Measurements from ENCODE around the gene RPUSD1. TPM values are rescaled to one million over a fixed set of nuclear protein-coding genes. Genes with fewer than 3 reads are reported as not detected.

The RPUSD1 gene
- total RNA-seq, 1 donor from 2014 or later: 28.5 TPM

DNA sequence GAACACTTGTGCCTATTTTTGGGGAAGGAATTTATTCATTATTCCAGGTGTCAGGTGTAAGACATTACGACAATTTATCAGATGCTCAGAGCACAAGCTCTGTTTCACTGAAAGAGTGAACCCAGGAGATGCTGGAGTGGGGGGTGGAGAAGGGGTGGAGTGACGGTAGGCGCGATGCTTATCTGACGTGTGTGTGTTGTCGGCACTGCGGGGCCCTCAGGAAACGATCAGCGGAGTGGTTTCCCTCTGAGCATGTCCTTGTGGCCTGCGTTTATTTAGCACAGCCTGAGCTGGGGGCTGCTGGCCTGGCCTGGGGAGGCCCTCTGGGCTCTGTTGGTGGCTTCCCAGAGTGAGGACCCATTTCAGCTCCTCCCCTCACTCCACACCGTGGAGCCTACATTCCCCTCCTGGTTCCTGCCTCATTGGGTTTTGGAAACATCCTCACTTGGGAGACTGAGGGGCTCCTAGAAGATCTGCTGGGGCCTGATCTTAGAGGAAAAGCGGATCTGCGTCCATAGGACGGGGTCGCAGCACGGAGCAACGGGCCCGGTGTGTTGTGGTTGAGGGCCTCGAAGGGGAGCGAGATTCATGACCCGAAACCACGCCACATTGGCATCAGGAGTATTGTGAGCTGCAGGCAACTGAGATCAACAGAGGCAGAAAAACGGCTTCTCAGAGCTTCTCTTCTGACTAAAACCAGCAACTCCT is 31.3 kb upstream of the RPUSD1 start:
- TF ChIP-seq, protein P1, sequence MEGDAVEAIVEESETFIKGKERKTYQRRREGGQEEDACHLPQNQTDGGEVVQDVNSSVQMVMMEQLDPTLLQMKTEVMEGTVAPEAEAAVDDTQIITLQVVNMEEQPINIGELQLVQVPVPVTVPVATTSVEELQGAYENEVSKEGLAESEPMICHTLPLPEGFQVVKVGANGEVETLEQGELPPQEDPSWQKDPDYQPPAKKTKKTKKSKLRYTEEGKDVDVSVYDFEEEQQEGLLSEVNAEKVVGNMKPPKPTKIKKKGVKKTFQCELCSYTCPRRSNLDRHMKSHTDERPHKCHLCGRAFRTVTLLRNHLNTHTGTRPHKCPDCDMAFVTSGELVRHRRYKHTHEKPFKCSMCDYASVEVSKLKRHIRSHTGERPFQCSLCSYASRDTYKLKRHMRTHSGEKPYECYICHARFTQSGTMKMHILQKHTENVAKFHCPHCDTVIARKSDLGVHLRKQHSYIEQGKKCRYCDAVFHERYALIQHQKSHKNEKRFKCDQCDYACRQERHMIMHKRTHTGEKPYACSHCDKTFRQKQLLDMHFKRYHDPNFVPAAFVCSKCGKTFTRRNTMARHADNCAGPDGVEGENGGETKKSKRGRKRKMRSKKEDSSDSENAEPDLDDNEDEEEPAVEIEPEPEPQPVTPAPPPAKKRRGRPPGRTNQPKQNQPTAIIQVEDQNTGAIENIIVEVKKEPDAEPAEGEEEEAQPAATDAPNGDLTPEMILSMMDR (IDR thresholded peaks at IDR 0.05; ENCODE audit: partially characterized antibody, unreplicated experiment): no peak
- H3K27ac Mint-ChIP-seq (ENCODE audit: unreplicated experiment): no peak overlapping the region
- no peak for DNase-seq
- no peak overlapping the region for H3K4me3 Mint-ChIP-seq (ENCODE audit: unreplicated experiment)
- H3K9me3 Mint-ChIP-seq (ENCODE audit: unreplicated experiment): peaks cover 7% of the 10 kb centered on the region
- peaks cover 4% of the 10 kb centered on the region for H3K27me3 Mint-ChIP-seq (ENCODE audit: unreplicated experiment)
- H3K36me3 Mint-ChIP-seq (ENCODE audit: unreplicated experiment): no peaks in the 10 kb centered on the region
- no peaks in the 10 kb centered on the region for H3K4me1 Mint-ChIP-seq (ENCODE audit: low read depth, unreplicated experiment)

DNA sequence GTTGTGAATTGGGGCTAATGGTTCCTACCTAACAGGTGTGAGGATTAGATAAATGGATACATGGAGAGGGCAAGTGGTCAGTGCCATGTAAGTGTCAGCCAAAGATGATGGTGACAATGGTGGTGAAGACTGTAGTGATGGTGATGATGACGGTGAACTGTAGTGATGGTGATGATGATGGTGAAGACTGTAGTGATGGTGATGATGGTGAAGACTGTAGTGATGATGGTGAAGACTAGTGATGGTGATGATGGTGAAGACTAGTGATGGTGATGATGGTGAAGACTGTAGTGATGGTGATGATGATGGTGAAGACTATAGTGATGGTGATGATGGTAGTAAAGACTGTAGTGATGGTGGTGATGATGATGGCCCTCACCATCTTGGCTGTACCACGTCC is 30.4 kb upstream of the RPUSD1 start:
- Mint-ChIP-seq H3K36me3 (ENCODE audit: unreplicated experiment) (no peaks in the 10 kb centered on the region), H3K27ac (ENCODE audit: unreplicated experiment) (no peak overlapping the region), H3K9me3 (ENCODE audit: unreplicated experiment) (peaks cover 6% of the 10 kb centered on the region), H3K4me3 (ENCODE audit: unreplicated experiment) (no peak overlapping the region), H3K27me3 (ENCODE audit: unreplicated experiment) (peaks cover 7% of the 10 kb centered on the region), H3K4me1 (ENCODE audit: low read depth, unreplicated experiment) (peaks cover 2% of the 10 kb centered on the region)
- DNase-seq: no peak
- TF ChIP-seq, protein P1 (IDR thresholded peaks at IDR 0.05; ENCODE audit: partially characterized antibody, unreplicated experiment): no peak

DNA sequence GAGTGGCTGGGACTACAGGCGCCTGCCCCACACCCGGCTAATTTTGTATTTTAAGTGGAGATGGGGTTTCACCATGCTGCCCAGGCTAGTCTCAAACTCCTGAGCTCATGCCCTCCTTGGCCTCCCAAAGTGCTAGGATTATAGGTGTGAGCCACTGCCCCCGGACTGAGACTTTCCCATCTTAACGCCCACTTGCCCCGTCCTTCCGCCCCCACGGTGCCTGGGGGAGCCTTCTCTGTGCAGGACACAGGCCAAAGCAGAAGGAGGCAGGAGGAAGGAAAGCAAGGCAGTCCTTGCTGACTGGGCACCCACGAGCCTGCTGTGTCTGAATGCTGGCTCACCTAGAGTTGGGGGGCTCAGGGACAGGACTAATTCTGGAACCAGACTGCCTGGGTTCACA is 30.0 kb upstream of the RPUSD1 start:
- H3K27ac Mint-ChIP-seq (ENCODE audit: unreplicated experiment): no peak overlapping the region
- no peaks in the 10 kb centered on the region for H3K36me3 Mint-ChIP-seq (ENCODE audit: unreplicated experiment)
- peaks cover 7% of the 10 kb centered on the region for H3K27me3 Mint-ChIP-seq (ENCODE audit: unreplicated experiment)
- H3K9me3 Mint-ChIP-seq (ENCODE audit: unreplicated experiment): peaks cover 3% of the 10 kb centered on the region
- no peak for DNase-seq
- peaks cover 2% of the 10 kb centered on the region for H3K4me1 Mint-ChIP-seq (ENCODE audit: low read depth, unreplicated experiment)
- TF ChIP-seq, protein P1 (IDR thresholded peaks at IDR 0.05; ENCODE audit: partially characterized antibody, unreplicated experiment): no peak
- H3K4me3 Mint-ChIP-seq (ENCODE audit: unreplicated experiment): no peak overlapping the region

DNA sequence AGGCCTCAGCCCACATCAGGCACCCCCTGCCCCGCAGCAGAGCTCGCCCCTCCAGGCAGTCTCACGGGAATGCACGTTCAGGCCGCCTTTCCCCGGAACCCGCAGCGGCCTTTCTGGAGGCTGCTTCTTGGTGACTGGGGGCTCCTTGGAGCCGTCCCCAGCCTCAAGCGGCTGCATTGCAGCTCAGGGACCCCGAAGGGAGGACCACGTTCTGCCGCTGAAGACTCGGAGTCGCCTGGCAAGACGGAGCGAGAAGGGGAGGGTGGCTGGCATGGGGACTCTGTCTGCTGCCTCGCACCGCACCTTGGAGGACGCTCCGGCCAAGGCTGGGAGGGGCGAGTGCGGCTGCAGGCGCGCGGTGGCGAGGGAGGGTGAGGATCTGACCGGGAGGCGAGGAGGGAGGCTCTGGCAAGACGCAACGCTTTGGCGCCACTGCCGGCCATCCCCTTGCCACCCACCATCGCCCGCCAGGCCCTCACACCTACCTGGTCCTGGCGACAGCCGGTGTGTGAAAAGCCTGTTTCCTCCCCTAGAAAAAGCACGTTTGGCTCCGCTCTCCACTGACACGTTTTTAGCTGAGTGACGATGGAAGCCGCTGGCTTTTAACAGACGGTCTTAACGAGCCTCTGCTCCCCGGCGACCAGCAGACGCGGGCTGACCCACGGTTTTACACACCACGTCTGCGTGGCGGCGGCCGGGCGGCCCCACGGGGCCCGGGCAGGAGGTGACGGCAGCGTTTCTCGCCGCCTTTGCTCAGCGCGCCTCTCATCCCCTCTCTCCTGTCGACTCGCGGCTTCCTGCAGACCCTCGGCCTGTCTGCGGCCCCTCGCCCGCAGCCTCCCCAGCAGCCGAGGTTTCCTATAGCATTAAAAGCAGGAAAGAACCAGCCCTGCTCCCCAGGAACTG is 29.1 kb upstream of the RPUSD1 start:
- peaks cover 1% of the 10 kb centered on the region for H3K36me3 Mint-ChIP-seq (ENCODE audit: unreplicated experiment)
- peaks cover 2% of the 10 kb centered on the region for H3K4me1 Mint-ChIP-seq (ENCODE audit: low read depth, unreplicated experiment)
- no peak overlapping the region for H3K4me3 Mint-ChIP-seq (ENCODE audit: unreplicated experiment)
- no peak overlapping the region for H3K27ac Mint-ChIP-seq (ENCODE audit: unreplicated experiment)
- peaks cover 10% of the 10 kb centered on the region for H3K27me3 Mint-ChIP-seq (ENCODE audit: unreplicated experiment)
- TF ChIP-seq, protein P1 (IDR thresholded peaks at IDR 0.05; ENCODE audit: partially characterized antibody, unreplicated experiment): no peak
- no peak for DNase-seq
- H3K9me3 Mint-ChIP-seq (ENCODE audit: unreplicated experiment): peaks cover 2% of the 10 kb centered on the region

DNA sequence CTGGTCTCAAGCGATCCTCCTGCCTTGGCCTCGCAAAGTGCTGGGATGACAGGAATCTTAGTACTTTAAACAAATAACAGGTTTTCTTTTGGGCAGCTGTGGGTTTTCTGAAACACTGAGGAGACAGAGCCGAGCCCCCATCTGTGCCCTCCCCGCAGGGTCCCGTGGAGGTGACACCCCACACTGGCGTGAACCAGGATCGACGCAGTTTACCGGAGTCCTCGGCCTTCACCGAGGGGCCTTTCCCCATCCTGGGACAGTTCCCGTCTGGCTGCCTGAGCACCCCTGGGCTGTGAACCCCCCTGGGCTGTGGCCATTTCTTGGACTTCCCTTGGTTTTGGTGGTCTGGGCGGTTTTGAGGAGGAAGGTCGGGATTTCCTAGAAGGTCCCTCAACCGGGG is 27.7 kb upstream of the RPUSD1 start:
- Mint-ChIP-seq H3K36me3 (ENCODE audit: unreplicated experiment) (peaks cover 5% of the 10 kb centered on the region), H3K9me3 (ENCODE audit: unreplicated experiment) (peaks cover 2% of the 10 kb centered on the region), H3K4me1 (ENCODE audit: low read depth, unreplicated experiment) (peaks cover 2% of the 10 kb centered on the region), H3K27me3 (ENCODE audit: unreplicated experiment) (peaks cover 8% of the 10 kb centered on the region), H3K4me3 (ENCODE audit: unreplicated experiment) (no peak overlapping the region), H3K27ac (ENCODE audit: unreplicated experiment) (no peak overlapping the region)
- DNase-seq: no peak
- TF ChIP-seq, protein P1 (IDR thresholded peaks at IDR 0.05; ENCODE audit: partially characterized antibody, unreplicated experiment): no peak

All from glutamatergic neuron (in vitro differentiated cells).